ENCODE measurements around the gene TRERF1.
"Not testable (repeated sequence)": the region's sequence is repeated elsewhere in the genome, so short reads cannot be mapped to it uniquely, and the experiment has no call there.

TRERF1 gene

DNA sequence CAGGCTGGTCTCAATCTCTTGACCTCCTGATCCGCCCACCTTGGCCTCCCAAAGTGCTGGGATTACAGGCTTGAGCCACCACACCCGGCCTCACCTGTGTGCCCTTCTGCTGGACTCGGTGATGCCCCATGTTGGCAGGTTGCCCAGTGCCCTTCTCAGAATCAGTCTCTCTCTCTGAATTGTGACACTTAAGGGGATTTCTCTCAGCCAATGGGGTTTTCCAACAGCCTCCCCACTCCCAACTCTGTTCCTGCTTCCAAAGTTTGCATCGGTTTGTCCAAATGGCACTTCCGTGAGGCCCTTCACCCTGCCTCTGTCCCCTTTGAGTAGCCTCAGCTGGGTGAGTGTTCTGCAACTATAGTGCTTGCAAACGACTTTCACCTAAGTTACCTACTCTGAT is 230.9 kb downstream of the TRERF1 start:
- in situ Hi-C loops (cut with MboI; ENCODE audit: low sequenced_read_pairs, unreplicated experiment): no loop called here
- DNase-seq (ENCODE audit: low spot score): no peak

GRCh38 chr6:42217519-42218367 is 234.0 kb downstream of the TRERF1 start, which contains the start of gene MRPS10:
Gene MRPS10 (minus strand): TSS chr6:42217861. CDS start chr6:42217849, 12 bp downstream.
- no peak for TF ChIP-seq CTCF (IDR thresholded peaks at IDR 0.05; ENCODE audit: borderline replicate concordance, control extremely low read depth, extremely low read depth, insufficient read depth, missing control alignments)
- in situ Hi-C loops (cut with MboI; ENCODE audit: low sequenced_read_pairs, unreplicated experiment): no loop called here
- DNase-seq (ENCODE audit: low spot score): peak; percentile 93

More for the DNA sequence above, 230.9 kb downstream of the TRERF1 start:
- no peak for TF ChIP-seq CTCF (IDR thresholded peaks at IDR 0.05; ENCODE audit: borderline replicate concordance, control extremely low read depth, extremely low read depth, insufficient read depth, missing control alignments)

- in situ Hi-C loops (cut with MboI; ENCODE audit: low sequenced_read_pairs, unreplicated experiment): no loop called here
Measured at GRCh38 chr6:42217157-42217518, 234.6 kb downstream of the TRERF1 start.

GRCh38 chr6:42216495-42216894 is 235.2 kb downstream of the TRERF1 start:
- DNase-seq (ENCODE audit: low spot score); in situ Hi-C loops (cut with MboI; ENCODE audit: low sequenced_read_pairs, unreplicated experiment): not testable (repeated sequence)

More at GRCh38 chr6:42217157-42217518, 234.6 kb downstream of the TRERF1 start:
- DNase-seq (ENCODE audit: low spot score): no peak
- no peak for TF ChIP-seq CTCF (IDR thresholded peaks at IDR 0.05; ENCODE audit: borderline replicate concordance, control extremely low read depth, extremely low read depth, insufficient read depth, missing control alignments)

- DNase-seq (ENCODE audit: low spot score): no peak
- in situ Hi-C loops (cut with MboI; ENCODE audit: low sequenced_read_pairs, unreplicated experiment): no loop called here
- TF ChIP-seq CTCF (IDR thresholded peaks at IDR 0.05; ENCODE audit: borderline replicate concordance, control extremely low read depth, extremely low read depth, insufficient read depth, missing control alignments): no peak
Measured at GRCh38 chr6:42212442-42212841, 239.3 kb downstream of the TRERF1 start.

DNA sequence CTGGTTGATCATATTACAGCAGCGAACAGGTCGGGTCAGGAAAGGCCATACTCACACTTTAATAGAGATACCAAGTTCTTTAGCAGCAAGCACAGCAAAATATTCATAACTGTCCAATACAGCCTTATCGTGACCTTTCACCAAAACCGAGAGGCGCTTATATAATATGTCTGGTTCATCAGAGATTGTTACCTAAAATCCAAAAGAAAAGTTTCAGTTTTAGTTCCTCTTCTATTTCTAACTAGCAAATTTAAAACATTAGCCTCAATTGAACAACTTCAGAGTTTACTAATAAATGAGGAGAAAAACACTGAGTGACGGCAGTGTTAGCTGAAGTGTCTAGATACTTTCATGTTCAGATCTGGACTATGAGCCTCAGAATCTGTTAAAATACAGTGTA is 240.0 kb downstream of the TRERF1 start:
- no peak for TF ChIP-seq CTCF (IDR thresholded peaks at IDR 0.05; ENCODE audit: borderline replicate concordance, control extremely low read depth, extremely low read depth, insufficient read depth, missing control alignments)
- in situ Hi-C loops (cut with MboI; ENCODE audit: low sequenced_read_pairs, unreplicated experiment): no loop called here
- DNase-seq (ENCODE audit: low spot score): no peak

DNA sequence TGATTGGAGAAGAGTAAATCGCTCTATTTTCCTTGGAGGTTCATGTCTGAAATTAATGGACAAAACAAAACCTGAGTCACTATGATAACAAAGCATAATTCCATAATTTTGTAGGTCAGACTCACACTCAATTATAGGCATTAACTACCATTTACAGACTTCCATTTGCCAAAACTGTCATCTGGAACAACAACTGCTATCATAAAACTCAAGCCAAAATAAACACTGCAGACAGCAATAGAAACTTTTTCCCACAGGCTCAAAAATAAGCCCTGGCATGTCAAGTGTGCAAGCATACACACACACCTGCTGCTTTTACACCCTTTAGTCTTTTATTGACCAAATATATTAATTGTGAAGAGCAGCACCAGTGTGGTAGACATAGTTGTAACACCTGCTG is 241.2 kb downstream of the TRERF1 start:
- in situ Hi-C loops (cut with MboI; ENCODE audit: low sequenced_read_pairs, unreplicated experiment): no loop called here
- no peak for TF ChIP-seq CTCF (IDR thresholded peaks at IDR 0.05; ENCODE audit: borderline replicate concordance, control extremely low read depth, extremely low read depth, insufficient read depth, missing control alignments)
- no peak for DNase-seq (ENCODE audit: low spot score)

GRCh38 chr6:42207559-42207958 is 244.2 kb downstream of the TRERF1 start:
- DNase-seq (ENCODE audit: low spot score): not testable (repeated sequence)

More at GRCh38 chr6:42207559-42207958, 244.2 kb downstream of the TRERF1 start:
- in situ Hi-C loops (cut with MboI; ENCODE audit: low sequenced_read_pairs, unreplicated experiment): not testable (repeated sequence)

Measured in GM13976 (cell line).